ENCODE data around the gene TNS3.
A peak's percentile ranks its signal among the peaks of the same experiment; 100 is the strongest.

The TNS3 gene

DNA sequence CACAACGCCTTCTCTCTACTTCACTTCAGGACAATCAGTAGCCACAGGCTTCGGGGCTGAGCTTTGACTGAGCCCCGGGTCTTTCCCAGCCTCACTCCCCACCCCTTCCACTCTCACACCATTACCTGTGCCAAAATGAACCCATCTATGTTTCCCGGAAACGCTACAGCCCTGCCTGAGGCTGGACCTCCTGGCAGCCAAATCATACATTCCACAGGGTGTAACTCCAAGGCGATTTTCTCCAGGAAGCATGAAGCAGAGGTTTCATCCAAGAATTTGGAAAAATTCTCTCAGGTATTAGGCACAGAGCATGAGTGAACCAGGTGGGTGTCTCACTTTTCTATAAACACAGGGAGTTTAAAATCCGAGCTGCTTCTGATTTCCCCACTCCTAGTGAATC lies 286.3 kb downstream of the TNS3 start:
- DNase-seq, result no peak

DNA sequence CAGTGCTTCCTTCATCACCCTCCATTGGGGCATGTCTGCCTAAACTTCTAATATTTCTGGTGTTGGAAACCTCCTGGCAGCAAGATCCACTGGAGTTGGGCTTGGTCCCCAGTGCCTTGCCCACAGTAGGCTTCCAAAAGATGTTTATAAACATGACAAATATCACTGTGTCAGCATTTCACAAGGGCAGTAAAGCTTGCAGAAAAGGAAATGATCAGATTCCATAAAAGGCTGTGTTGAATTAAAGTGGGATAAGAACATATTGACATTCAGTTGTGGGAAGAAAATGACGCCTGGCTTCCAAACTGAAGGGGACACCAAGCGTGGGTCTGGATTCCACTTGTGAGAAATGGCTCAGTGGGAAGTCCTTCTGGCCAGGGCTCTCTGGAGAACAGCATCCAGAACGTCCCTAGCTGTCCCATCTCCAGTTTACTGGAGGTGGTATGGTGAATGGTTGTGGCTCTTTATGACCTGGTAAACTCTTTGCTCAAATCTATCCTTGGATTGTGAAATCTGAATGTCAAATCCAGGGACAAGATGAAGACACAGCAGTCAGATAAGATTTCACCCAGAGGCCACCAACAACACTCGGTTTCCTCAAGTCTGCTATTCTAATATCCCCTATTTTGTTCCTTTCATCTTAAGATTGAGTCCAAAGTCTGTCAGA lies 287.2 kb downstream of the TNS3 start:
- no peak for DNase-seq

DNA sequence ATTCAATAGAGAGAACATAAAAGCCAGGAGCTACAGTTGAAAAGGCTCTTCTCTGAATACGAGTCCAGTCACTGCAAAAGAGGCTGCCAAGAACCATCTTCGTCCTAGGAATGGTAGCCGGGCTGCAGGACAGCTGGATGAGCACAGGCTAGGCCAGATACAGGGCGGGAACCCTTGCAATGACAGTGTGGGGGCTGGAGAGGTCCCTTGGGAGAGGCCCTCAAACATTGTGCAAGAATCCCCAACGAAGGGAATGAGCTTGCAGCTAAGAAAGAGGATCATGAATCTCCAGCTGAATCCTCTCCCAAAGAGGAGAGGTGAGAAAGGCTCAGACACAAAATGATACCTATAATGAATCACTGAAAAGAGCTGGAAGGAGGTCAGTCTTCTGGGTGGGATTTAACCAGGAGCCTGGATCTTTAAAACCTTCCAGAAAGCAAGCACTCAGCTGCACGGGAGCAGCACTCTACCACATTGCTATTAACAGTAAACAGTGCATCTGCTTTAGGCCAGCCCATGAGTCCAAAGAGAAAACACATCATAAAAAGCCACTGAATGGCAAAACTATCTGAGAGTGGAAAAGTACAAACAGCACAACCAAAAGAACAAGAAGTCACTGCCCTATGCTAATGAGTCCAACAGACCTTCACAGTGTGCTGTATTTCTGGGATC lies 287.9 kb downstream of the TNS3 start:
- DNase-seq, result no peak

DNA sequence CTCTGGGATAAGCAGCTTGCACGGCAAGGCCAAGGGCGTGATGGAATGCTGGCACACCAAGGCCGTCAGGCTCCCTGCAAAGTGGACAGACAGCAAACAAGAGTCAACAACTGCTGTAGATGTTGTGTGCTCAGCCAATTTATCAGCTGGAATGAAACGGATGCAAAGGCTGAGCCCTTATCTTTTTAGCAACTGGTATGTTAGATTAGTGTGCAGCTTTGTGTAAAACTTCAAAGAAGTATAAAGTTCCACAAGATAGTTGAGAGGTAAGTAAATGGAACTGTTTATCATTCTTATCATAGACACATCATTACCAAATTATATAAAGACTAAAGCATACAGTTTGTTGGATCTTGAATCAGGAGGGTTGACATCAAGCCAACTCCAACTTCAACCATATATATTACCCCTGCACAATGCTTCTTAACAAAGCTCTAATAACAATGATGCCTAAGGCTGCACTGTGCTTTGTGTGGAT lies 289.0 kb downstream of the TNS3 start:
- no peak for DNase-seq

DNA sequence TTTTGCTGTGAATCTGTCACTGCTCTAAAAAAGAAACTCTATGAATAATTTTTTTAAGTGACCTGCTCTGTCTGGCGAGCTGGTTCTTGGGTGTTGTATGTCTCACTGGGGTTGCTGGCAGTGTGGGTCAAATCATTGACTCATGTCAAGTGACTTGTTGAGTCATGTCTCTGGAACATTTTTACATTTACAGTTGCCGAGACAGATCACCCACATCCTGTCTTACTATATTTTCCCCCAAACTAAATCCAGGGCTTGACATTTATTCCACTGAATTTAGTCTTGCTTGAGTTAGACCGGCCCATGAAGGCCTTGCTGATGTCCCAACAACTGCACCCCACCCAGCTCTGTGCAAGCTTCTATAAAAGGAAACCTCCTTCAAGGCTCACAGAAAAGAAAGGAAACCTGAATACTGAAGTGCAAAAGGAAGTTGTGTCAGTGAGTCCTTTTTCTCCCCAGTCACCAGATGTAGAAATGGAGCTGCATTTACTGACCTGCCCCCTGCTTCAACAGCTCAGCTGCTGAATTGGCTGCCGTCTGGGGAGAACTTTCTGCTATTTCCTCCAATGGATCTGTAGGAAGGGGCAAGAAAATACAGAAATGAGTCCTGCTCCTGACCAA lies 290.3 kb downstream of the TNS3 start:
- peak; percentile 93 for DNase-seq

DNA sequence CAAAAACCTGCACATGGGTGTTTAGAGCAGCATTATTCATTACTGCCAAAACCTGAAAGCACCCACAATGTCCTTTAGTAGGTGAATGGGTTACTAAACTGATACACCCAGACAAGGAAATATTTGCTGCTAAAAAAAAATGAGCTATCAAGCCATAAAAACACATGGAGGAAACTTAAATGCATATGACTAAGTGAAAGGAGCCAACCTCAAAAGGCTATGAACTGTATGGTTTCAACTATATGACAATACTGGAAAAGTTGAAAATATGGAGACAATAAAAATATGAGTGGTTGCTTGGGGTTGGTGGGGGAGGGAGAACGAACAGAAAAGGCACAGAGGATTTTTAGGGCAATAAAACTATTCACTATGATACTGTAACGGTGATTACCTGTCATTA lies 291.0 kb downstream of the TNS3 start:
- no peak for DNase-seq

DNA sequence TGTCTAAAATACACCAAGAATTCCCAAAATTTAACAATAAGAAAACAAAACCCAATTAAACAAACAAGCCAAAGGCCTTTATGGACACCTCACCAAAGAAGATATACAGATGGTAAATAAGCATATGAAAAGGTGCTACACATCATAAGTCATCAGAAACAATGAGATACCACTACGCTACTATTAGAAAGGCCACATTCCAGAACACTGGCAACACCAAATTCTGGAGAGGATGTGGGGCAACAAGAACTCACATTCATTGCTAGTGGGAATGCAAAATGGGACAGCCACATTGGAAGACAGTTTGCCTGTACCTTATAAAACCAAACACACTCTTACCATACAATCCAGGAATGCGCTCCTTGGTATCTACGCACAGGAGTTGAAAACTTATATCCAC lies 291.4 kb downstream of the TNS3 start:
- DNase-seq, result no peak

DNA sequence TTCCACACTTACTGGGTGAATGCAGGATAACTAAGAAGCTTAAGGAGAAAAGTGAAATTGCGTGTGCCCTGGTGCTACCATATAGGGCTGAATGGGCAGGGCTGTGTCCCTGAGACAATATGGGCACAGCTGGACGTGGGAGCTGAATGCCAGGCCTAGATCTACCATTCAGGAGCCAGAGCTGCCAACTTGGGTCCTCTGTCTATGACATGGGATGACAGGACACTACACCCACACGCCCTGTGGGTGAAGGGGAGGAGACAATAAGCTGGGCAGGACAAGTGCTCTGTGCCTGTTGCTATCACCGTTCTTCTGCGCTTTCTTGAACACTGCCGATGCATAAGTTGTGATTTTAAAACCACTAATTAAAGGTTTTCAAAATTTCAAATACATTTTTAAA lies 293.9 kb downstream of the TNS3 start:
- DNase-seq, result no peak

DNA sequence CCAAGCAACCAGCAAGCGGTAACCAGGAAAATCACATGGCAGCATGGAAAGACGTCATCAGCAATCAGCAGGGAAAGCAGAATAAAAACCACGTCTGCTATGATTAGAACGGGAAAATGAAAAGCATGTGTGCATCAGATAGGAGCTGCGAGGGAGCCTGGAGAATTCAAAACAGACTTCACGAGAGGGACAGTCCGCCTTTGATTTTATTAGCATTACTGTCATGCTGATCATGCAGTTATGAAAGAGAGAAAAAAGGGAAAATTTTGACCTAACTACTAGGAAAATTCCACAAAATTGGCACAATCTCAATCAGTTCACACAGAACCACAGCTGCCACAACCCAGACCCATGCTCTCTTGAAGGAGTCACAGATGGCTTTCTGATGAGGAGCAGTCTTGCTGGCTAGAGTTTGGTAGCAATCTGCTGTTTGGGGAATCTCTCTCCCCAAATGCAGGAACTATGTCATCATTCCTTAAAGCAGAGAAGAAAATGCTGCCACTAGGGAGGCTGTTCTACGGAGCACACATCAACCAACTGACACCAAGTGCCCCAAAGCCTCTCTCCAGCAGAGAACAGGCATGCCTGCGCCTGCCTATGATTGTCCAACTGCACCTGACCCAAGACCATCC lies 295.9 kb downstream of the TNS3 start:
- peak; percentile 94 for DNase-seq

DNA sequence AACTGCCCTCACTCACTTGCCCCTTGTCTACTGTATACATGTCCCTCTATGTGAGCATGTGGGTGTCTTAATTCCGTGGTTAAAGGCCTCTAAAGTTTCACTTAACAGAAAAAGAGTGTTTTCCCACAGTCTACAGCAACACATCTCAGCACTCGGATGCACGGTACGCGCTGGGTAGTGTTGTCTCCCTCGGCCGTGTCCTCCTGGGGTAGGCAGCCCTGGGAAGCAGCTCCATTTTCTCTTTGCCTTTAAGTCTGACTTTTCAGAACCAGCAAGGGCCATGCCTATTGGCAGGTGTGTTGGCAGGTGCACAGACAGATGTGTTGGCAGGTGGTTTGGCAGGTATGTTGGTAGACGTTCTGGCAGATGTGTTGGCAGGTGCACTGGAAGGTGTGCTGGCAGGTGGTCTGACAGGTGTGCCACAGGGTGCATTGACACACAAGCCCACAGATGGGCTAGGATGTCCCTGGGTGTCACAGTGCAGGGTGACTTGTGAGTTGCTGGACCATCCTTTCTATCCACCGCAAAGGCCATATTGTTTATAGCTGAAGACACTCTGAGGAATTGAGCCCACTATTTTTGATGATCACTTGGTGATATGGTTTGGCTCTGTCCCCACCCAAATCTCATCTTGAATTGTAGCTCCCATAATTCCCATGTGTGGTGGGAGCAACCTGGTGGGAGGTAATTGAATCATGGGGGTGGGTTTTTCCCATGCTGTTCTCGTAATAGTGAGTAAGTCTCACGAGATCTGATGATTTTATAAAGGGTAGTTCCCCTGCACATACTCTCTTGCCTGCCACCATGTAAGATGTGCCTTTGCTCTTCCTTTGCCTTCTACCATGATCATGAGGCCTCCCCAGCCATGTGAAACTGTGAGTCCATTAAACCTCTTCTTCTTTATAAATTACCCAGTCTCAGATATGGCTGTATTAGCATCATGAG lies 296.9 kb downstream of the TNS3 start:
- DNase-seq, result no peak

DNA sequence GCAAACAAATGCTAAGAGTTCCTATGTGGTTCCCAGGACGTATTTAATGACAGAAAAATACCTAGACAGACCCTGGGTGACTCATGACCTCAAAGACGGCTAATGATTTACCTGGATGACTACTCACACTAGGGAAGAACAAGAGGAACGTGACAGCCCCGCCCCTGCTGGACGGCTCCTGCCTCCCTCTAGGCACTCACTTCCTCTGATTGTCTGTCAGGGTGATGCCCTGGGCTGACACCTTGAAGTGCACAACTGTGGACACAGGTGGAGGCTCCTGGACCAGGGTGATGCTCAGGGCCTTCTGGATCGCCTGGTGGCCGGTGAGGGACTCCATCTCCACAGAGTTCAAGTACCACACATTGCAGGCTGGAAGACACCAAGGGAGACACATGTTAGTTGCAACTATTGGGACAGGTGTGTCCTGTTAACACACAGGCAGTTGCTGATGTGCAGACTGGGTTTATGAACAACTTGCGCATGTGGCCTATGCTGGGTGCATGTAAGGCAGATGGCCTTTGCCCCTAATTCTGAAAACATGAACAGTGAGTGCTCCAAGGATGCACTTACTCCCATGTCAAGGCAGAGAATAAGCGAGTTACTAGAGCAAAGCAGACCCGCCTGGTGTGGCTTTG lies 298.3 kb downstream of the TNS3 start:
- no peak for DNase-seq

DNA sequence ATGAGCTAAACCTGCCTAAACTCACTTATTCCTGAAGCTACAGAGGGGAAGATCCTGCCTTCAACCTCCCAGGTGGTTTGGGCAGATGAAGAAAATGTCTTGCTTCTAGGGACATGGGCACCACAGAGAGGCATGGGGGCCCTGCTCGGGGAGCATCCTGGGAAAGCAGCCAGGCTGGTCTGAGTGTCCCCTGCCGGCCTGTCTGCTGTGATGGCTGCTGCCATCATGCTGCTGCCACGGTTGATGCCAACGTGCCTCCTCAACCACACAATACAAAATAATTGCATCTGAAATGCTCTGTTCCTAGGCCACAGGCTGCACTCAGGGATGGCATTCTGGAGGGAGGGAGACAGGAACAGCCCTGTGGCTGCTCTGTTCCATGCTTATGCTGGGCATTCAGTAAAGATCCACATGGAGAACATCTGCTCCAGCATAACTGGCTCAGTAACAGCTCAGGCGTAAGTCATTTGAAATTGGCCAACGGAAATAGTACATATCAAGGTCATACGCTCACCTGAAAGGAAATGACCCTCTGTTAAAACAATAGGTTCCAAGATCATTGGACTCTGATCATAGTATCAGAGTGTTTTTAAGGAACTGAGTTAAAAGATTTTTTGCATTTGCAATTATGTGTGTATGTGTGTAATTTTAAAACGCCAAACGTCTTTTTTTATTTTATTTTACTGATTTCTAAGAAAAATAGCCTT lies 299.0 kb downstream of the TNS3 start:
- no peak for DNase-seq

DNA sequence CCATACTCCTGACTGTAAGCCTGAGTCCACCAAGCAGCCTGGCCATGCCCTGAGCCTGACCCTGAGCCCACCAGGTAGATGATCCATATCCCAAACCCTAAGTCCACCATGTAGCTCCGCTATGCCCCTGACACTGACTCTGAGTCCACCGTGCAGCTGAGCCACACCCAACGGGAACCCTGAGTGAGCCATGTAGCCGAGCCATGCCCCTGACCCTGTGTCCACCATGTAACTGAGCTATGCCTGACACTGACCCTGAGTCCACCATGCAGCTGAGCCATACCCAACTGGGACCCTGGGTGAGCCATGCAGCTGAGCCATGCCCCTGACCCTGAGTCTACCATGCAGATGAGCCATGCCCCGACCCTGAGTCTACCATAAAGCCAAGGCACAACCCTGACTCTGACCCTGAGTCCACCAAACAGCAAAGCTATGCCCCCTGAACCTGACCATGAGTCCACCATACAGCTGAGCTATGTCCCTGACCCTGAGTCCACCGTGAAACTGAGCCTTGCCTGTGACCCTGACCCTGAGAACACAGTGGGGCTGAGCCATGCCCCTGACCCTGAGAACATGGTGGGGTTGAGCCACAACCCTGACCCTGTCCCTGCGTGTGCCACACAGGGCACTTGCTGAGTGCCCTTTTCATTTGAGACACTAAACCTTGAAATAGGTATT lies 299.8 kb downstream of the TNS3 start:
- DNase-seq, result no peak

DNA sequence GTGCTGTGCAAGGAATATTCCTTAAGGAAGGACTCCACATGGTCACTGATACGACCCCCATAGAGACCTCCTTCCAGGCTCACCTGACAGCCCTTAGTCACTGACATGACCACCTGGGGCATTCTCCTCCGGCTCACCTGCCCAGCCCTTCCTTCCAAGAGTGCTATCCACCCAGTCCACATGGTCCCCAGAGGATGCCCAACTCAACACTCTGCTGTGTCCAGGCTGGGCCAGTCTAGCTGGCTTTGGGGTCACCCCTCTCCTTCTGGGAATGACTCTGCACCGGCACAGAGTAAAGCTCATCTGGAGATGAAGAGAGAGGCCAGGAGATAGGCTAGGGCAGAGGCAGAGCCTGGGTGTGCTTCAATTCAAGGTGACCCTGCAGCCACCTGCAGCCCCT lies 300.8 kb downstream of the TNS3 start:
- DNase-seq, result no peak

DNA sequence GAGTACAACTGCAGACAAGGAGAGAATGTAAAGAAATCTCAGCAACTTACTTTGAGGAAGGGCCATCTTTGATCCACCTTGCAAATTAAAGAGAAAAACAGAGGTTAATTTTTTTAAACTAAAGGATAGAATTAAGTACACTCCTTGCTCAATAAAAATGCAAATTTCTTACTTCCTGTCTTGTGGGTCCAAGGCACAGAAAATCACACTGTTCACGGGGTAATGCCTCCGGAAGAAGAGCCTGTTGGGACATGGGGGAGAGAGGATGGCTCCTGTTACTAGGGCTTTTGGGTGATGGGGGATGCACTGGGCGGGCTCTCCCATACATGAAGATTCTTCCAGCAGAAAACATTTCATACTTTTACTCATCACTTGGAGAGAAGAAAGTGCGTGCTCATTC lies 301.8 kb downstream of the TNS3 start:
- DNase-seq, result no peak

DNA sequence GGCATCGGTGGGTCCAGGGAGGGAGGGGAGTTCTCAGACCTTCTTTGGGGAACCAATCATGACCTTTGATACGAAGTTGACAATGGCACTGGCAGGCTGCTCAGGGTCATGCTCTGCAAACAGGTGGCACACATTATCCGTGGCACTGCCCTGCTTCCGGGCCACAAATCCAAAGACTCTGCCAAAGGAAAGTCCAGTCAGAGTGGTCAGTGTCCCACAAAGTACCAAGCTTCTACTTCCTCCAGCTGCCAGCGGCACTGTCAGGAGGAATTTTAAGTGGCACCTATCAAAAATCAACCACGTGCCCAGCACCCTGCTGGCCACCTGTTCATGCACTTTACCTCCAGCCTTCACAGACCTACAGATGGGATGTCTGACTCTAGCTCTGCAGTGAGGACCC lies 303.9 kb downstream of the TNS3 start:
- DNase-seq, result no peak

DNA sequence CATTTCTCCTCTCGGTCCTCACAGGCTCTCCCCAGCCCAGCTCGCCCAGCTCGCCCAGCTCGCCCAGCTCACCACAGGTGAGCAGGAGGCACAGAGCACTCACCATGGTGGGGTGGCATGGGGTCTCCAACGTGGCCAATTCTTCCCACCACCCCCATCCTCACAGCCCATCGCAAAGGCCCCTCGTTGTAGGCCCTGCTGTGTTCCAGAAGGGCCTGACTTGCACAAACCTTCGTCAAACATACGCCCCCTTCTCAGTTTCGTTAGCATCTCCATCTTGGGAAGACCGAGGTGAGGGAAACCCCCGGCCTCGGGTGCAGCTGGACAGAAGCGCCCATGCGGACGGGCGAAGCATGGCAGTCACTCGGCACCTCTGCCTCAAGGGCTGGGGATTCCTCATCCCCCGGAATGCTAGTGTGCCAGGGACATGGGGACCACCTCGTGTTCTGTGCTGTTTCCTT lies 304.6 kb downstream of the TNS3 start:
- no peak for DNase-seq

DNA sequence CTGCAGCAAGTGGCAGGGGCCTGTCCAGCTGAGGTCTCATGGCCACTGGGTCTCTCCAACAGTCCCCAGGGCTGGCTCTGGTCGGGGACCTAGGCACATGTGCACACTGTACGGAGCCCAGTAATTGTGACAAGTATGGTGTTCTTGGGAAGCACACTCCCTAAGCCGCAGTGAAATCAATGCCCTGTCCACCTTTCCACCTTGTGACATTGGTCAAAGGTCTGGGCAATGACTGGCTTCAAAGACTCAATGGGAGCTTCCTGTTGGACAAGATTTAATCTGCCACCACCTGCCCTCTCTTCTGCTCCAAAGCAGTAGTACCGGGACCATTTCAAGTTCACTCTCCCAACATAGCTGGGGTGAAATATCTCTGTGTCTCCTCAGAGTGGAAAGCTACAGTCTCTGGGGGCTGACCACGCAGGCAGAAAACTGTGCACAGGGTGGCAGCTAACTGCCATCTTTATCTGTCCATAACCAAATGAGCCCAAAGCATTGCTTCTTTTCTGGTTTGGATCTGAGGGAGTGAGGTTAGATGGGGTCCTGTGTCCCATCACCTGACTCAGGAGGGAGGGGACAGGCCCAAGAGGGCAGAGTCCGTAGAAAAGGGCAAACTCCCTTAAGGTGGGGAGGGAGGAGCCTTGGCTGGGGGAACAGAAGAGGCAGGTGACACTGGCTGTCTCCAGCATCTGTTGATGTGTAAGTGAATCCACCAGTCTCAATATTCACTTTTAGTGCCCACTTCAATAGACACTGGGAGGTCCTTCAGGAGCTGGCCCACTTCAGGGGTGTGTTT lies 307.7 kb downstream of the TNS3 start:
- no peak for DNase-seq

DNA sequence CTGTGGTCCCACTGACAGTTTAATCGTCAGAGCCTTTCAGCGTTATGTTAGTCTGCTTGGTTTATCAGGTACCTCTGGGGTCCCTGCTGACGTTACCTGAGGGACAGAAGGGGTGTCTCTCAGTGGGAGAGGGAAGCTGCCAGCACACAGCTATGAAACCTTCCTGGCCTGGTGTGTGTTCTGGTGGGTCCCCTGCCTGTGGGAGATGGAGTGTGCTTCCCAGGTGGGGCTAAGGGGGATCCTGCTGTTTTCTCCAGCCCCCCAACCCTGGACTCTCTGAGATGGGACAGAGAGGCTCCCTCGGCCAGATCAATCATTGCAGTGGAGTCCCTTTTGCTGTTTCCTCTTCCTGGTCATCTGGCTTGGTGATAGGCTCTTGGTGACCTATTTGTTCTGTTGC lies 308.8 kb downstream of the TNS3 start:
- no peak for DNase-seq

DNA sequence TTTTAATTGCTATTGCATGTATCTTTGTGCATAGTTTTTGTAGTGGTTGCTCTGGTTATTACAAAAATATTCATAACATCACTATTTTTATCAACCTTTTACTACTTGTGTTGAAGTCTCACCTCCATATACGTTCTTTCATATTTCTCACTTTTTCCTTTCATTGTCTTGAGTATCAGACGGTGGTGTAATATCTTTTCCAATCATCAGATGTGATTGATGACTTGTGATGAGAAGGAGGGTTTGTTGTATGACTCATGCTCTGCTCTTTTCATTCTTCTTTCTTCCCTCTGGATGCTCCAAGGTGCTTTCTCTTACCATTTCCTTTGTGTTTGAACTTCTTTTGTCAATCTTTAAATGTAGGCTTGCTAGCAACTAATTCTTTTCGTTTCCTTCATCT lies 310.2 kb downstream of the TNS3 start:
- DNase-seq, result peak; percentile 36
